K562 (cell line): ENCODE measurements around the gene PEPD. TPM values are rescaled to one million over a fixed set of nuclear protein-coding genes. Genes with fewer than 3 reads are reported as not detected.
A peak's percentile ranks its signal among the peaks of the same experiment; 100 is the strongest.

ENCODE experiments used
- ATAC-seq: fragments of 200-7000 bp; cut with Tn5 transposase; 3 replicates; pipeline ENCODE4 v1.9.1; 2020; ENCODE audit warnings: moderate library complexity
- BruUV-seq: library from RNA; stranded (reverse); fragments of 400-500 nt; replicated peaks from 2 replicates; lab custom pipeline; 2021; lab: Mats Ljungman, UMichigan
- CTCF ChIA-PET: fragments of 300-600 bp; formaldehyde crosslinking; extraction: SDS; loops from one replicate; lab custom pipeline; 2021; ENCODE audit warnings: low intra/inter-chr PET ratio; lab: Yijun Ruan, JAX
- POLR2A ChIA-PET: fragments of 300-600, 350-650 bp; sonication (Branson Sonifier 250); formaldehyde crosslinking; extraction: SDS; loops from one replicate; lab custom pipeline; 2021; ENCODE audit warnings: antibody characterized with exemption, inconsistent platforms; lab: Yijun Ruan, JAX
- DNase-seq, 4 experiments: peaks; one replicate each; pipeline versions ENCODE4 v3.0.0 to v3.0.0-alpha.2; 2011 to 2018; ENCODE audit warnings: low spot score in 3 of 4, mixed read lengths in 3 of 4; ENCODE audit errors: extremely low read depth in 1 of 4
- FAIRE-seq: peaks from 2 replicates; lab custom pipeline; 2011; peaks lifted over from hg19 to GRCh38; lab: Jason Lieb, UNC
- H2AFZ ChIP-seq: 2 replicates; pipeline ENCODE4 v1.6.0; 2011; ENCODE audit warnings: low read depth, low read length, control low read depth, inconsistent platforms
- H3K27ac ChIP-seq: fragments of 200-600 bp; 3 replicates; pipeline ENCODE4 v1.8.0; 2011; ENCODE audit warnings: low read depth, mild to moderate bottlenecking, control low read depth, inconsistent platforms, low read length, moderate library complexity, mixed read lengths; ENCODE audit errors: extremely low read depth
- H3K27me3 ChIP-seq, 2 experiments: fragments of 300-600 bp in 1 of 2; 2 replicates in 1 of 2; 3 replicates in 1 of 2; pipeline versions ENCODE4 v1.6.0 to v1.8.0; 2011; ENCODE audit warnings: inconsistent platforms in 2 of 2, low read length in 2 of 2, mild to moderate bottlenecking in 1 of 2, mixed read lengths in 1 of 2, moderate library complexity in 1 of 2; ENCODE audit not compliant: control insufficient read depth in 2 of 2, insufficient read depth in 2 of 2
- H3K36me3 ChIP-seq: fragments of 300-600 bp; 3 replicates; pipeline ENCODE4 v1.8.0; 2011; ENCODE audit warnings: mild to moderate bottlenecking, low read length, inconsistent platforms; ENCODE audit not compliant: control insufficient read depth, insufficient read depth
- H3K4me1 ChIP-seq, 2 experiments: fragments of 200-600 bp in 1 of 2; replicated peaks in 1 of 2; 2 replicates in 1 of 2; 3 replicates in 1 of 2; pipeline versions ENCODE4 v1.5.1 to v1.8.0; 2011; ENCODE audit warnings: inconsistent platforms in 2 of 2, low read length in 2 of 2, mild to moderate bottlenecking in 1 of 2, mixed read lengths in 1 of 2, moderate library complexity in 1 of 2; ENCODE audit not compliant: control insufficient read depth in 2 of 2, insufficient read depth in 2 of 2
- H3K4me2 ChIP-seq: 2 replicates; pipeline ENCODE4 v1.6.1; 2011; ENCODE audit warnings: low read length, control low read depth, inconsistent platforms, mixed read lengths; ENCODE audit not compliant: insufficient read depth
- H3K4me3 ChIP-seq: fragments of 200-600 bp; sonication (generic), shearing (Covaris generic); 2 replicates; pipeline ENCODE4 v1.5.1; 2016; ENCODE audit warnings: control low read depth, inconsistent platforms
- H3K79me2 ChIP-seq: fragments of 200-600 bp; 3 replicates; pipeline ENCODE4 v1.8.0; 2011; ENCODE audit warnings: low read length, inconsistent platforms; ENCODE audit not compliant: control insufficient read depth, insufficient read depth
- H3K9ac ChIP-seq, 2 experiments: 2 replicates each; pipeline versions ENCODE4 v1.6.0 to v1.6.1; 2011; ENCODE audit warnings: low read depth in 2 of 2, low read length in 2 of 2, control low read depth in 1 of 2, inconsistent platforms in 1 of 2, mild to moderate bottlenecking in 1 of 2, mixed read lengths in 1 of 2; ENCODE audit not compliant: insufficient read depth in 1 of 2
- H3K9me1 ChIP-seq: one replicate; pipeline ENCODE4 v1.6.0; 2011; ENCODE audit warnings: inconsistent platforms, mild to moderate bottlenecking, low read length, moderate library complexity; ENCODE audit not compliant: control insufficient read depth, insufficient read depth
- H3K9me3 ChIP-seq: replicated peaks from 2 replicates; pipeline ENCODE4 v1.5.1; 2011; ENCODE audit warnings: low read depth, low read length, inconsistent platforms; ENCODE audit not compliant: control insufficient read depth, insufficient read depth
- H4K20me1 ChIP-seq: replicated peaks from 2 replicates; pipeline ENCODE4 v1.6.1; 2011; ENCODE audit warnings: low read length, inconsistent platforms, mixed read lengths; ENCODE audit not compliant: control insufficient read depth, insufficient read depth
- FOXA1 ChIP-seq: fragments of 450-650 bp; IDR thresholded peaks from 2 replicates; pipeline ENCODE4 v1.6.1; 2016; ENCODE audit warnings: mild to moderate bottlenecking, borderline replicate concordance
- FOXP4 ChIP-seq: sonication (generic); formaldehyde crosslinking; IDR thresholded peaks from 2 replicates; pipeline ENCODE4 v1.8.0; 2022; ENCODE audit warnings: mild to moderate bottlenecking, missing genetic modification reagents, borderline replicate concordance
- GMEB1 ChIP-seq: fragments of 250-450 bp; sonication (Bioruptor Pico); IDR thresholded peaks from 2 replicates; pipeline ENCODE4 v1.4.0; 2020; ENCODE audit warnings: mild to moderate bottlenecking
- GTF3C2 ChIP-seq: IDR thresholded peaks from 3 replicates; pipeline ENCODE4 v1.6.1; 2011; ENCODE audit warnings: borderline replicate concordance, mild to moderate bottlenecking, moderate library complexity; ENCODE audit not compliant: insufficient read length; ENCODE audit errors: extremely low read depth
- STAT6 ChIP-seq: sonication (generic); formaldehyde crosslinking; IDR thresholded peaks from 2 replicates; pipeline ENCODE4 v1.8.1; 2023; ENCODE audit warnings: mild to moderate bottlenecking, missing genetic modification reagents
- TEAD1 ChIP-seq, 2 experiments: fragments of 450-650 bp in 1 of 2; sonication (generic) in 1 of 2; formaldehyde crosslinking; IDR thresholded peaks; 2 replicates each; pipeline versions ENCODE4 v1.4.0 to v1.8.0; 2020 to 2022; ENCODE audit warnings: mild to moderate bottlenecking in 2 of 2, missing genetic modification reagents in 1 of 2
- TEAD2 ChIP-seq: fragments of 450-650 bp; IDR thresholded peaks from 2 replicates; pipeline ENCODE4 v1.6.1; 2016; ENCODE audit warnings: missing genetic modification characterization, control low read depth, missing compliant biosample characterization
- TFAM ChIP-seq: fragments of 250-450 bp; sonication (Bioruptor Pico); conservative IDR thresholded peaks from 2 replicates; pipeline ENCODE4 v1.5.0; 2021; ENCODE audit warnings: mild to moderate bottlenecking, moderate library complexity
- ZNF589 ChIP-seq: fragments of 200-800 bp; sonication (Bioruptor generic); IDR thresholded peaks from 2 replicates; pipeline ENCODE4 v1.6.1; 2016; ENCODE audit warnings: low read depth, missing genetic modification characterization, missing compliant biosample characterization
- ZNF707 ChIP-seq: fragments of 250-450 bp; sonication (Bioruptor Pico); conservative IDR thresholded peaks from 2 replicates; pipeline ENCODE4 v1.8.0; 2022; ENCODE audit warnings: inconsistent platforms, mild to moderate bottlenecking, moderate library complexity
- WGBS: fragments of 100-300 bp; shearing (Covaris generic); methylation state at CpG from one replicate; pipeline ENCODE4 v1.1.6; 2016; ENCODE audit warnings: low coverage, mixed read lengths; ENCODE audit not compliant: insufficient coverage; ENCODE audit errors: missing lambda C conversion rate; 5-methylcytosine and 5-hydroxymethylcytosine counted together
- in situ Hi-C: fragments of 300-500 bp; cut with MboI; formaldehyde crosslinking; loops from 4 replicates; pipeline ENCODE4 v1.15.0; 2018; ENCODE audit warnings: inconsistent platforms, mixed read lengths
- intact Hi-C: fragments of 100-400 bp; cut with micrococcal nuclease; formaldehyde crosslinking; loops from 2 replicates; pipeline ENCODE4 v1.14.2; 2022
- polyA plus RNA-seq, 8 experiments: library from polyadenylated mRNA; depleted of rRNA in 4 of 8; stranded (reverse) in 5 of 8; unstranded in 3 of 8; fragments of >200 nt; fragmentation: Nextera tagmentation in 2 of 8; fragmentation: Illumina TruSeq in 1 of 8; extraction: Ambion mirVana in 2 of 8; extraction: Trizol in 1 of 8; gene quantifications; 2 replicates each; pipeline versions ENCODE4 v1.2.1 to v1.2.3, GENCODE V29; 2011 to 2014; ENCODE audit warnings: inconsistent platforms in 1 of 8, missing spikeins in 1 of 8
- total RNA-seq, 7 experiments: library from RNA; depleted of rRNA in 6 of 7; stranded (reverse); fragments of >200 nt in 6 of 7; fragmentation: Illumina TruSeq in 2 of 7; extraction: Trizol in 2 of 7; gene quantifications; 2 replicates each; pipeline versions ENCODE4 v1.2.1 to v1.2.3, GENCODE V29; 2011 to 2021; ENCODE audit warnings: low replicate concordance in 1 of 7

The PEPD gene
- total and polyA plus RNA-seq, 9 of the 15 experiments (the other 6 are each of a cell fraction or from before 2014, with no cell fraction given) = 1.3 to 19.2 (median 16.0) TPM

- BruUV-seq = no TSS peak
- Histone ChIP-seq H3K9ac (no peak overlapping the region), H3K4me2 (no peak overlapping the region), H3K4me1 (peaks cover 0 to 66% of the 10 kb centered on the region in 2 experiments; a peak in 2 of 5 replicates), H3K4me3 (no peak overlapping the region), H3K9me1 (peaks cover 2% of the 10 kb centered on the region), H2AFZ (no peak overlapping the region), H3K27ac (no peak overlapping the region), H3K27me3 (no peaks in the 10 kb centered on the region), H4K20me1 (peaks cover 48% of the 10 kb centered on the region), H3K36me3 (no peaks in the 10 kb centered on the region), H3K79me2 (no peaks in the 10 kb centered on the region), H3K9me3 (no peaks in the 10 kb centered on the region)
- in situ Hi-C loops (no loop called here), intact Hi-C loops (no loop called here)
- ATAC-seq (no peak), DNase-seq (no peak), FAIRE-seq (no peak)
- 33% methylated on average over 13 of the region's 19 CpGs for WGBS
- POLR2A ChIA-PET = interaction anchor here (0.6 to 2.1 kb wide), 6 partner anchors 9 to 241 kb away, joined by 3 to 6 read pairs (median 4); partner anchors contain the start of gene CEBPG
- CTCF ChIA-PET = no interaction called here
- TF ChIP-seq ZNF707 (CRISPR knock-in tag) (no peak), TEAD1 (CRISPR knock-in tag; IDR thresholded peaks at IDR 0.05) (no peak), FOXP4 (no peak), TEAD2 (tag) (no peak), STAT6 (no peak), ZNF589 (CRISPR knock-in tag) (no peak), FOXA1 (no peak), GMEB1 (CRISPR knock-in tag) (no peak), TFAM (CRISPR knock-in tag) (no peak), GTF3C2 (peak; percentile 64)
Measured at GRCh38 chr19:33394723-33395560, 126.6 kb downstream of the PEPD start.
